Measurements from ENCODE around the gene HOXD11. TPM values are rescaled to one million over a fixed set of nuclear protein-coding genes. Genes with fewer than 3 reads are reported as not detected.
A peak's percentile ranks its signal among the peaks of the same experiment; 100 is the strongest.

The HOXD11 gene
- total and polyA plus RNA-seq, 2 experiments from 2014 or later = not detected

DNA sequence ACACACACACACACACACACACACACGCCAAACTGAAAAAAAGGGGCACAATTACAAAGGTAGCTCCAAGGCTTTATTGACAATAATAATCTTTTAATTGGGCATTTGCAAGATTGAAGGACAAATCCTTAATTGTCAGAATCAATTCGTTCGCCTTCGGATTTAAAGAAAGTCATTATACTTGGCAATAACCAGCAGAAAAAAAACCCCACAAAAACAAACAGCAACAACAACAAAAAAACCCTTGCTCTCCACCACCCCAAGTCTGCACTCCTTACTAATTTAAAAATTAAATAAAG lies 20.6 kb downstream of the HOXD11 start:
- Histone ChIP-seq H3K4me1 (ENCODE audit: insufficient read depth) (peaks cover 11% of the 10 kb centered on the region), H3K9me2 (ENCODE audit: insufficient read depth) (no peaks in the 10 kb centered on the region), H3K79me2 (replicated peaks; ENCODE audit: insufficient read depth) (no peaks in the 10 kb centered on the region), H3K4me3 (no peak overlapping the region), H3K27me3 (ENCODE audit: insufficient read depth) (peaks cover 100% of the 10 kb centered on the region), H3K27ac (ENCODE audit: low read depth) (no peak overlapping the region), H3F3A (replicated peaks; ENCODE audit: low read depth) (peaks cover 55% of the 10 kb centered on the region; the same call in 1 of the 2 replicates), H3K4me2 (peak overlapping the region; percentile 75; the same call in 1 of the 2 replicates), H4K20me1 (replicated peaks; ENCODE audit: insufficient read depth) (peaks cover 40% of the 10 kb centered on the region), H3K36me3 (ENCODE audit: insufficient read depth) (no peaks in the 10 kb centered on the region), H2AFZ (no peak overlapping the region)
- Mint-ChIP-seq H3K4me3 (no peak overlapping the region), H3K9me3 (peaks cover 15% of the 10 kb centered on the region; the same call in 2 of the 3 replicates), H3K27me3 (ENCODE audit: insufficient read depth, low read depth, poor library complexity) (peaks cover 95% of the 10 kb centered on the region), H3K4me1 (peaks cover 29% of the 10 kb centered on the region), H3K36me3 (ENCODE audit: low read depth) (no peaks in the 10 kb centered on the region), H3K27ac (no peak overlapping the region)
- ATAC-seq (no peak), DNase-seq (ENCODE audit: low spot score) (no peak)
- TF ChIP-seq REST (IDR thresholded peaks at IDR 0.05; ENCODE audit: unreplicated experiment) = no peak
- TF ChIP-seq JUNB (IDR thresholded peaks at IDR 0.05; ENCODE audit: unreplicated experiment) = no peak
- no peak for TF ChIP-seq EZH2 (IDR thresholded peaks at IDR 0.05; ENCODE audit: low read depth, unreplicated experiment)
- TF ChIP-seq ZNF114 (CRISPR knock-in tag; IDR thresholded peaks at IDR 0.05) = no peak
- no peak for TF ChIP-seq NANOG (IDR thresholded peaks at IDR 0.05; ENCODE audit: borderline replicate concordance)
- TF ChIP-seq, protein P1, sequence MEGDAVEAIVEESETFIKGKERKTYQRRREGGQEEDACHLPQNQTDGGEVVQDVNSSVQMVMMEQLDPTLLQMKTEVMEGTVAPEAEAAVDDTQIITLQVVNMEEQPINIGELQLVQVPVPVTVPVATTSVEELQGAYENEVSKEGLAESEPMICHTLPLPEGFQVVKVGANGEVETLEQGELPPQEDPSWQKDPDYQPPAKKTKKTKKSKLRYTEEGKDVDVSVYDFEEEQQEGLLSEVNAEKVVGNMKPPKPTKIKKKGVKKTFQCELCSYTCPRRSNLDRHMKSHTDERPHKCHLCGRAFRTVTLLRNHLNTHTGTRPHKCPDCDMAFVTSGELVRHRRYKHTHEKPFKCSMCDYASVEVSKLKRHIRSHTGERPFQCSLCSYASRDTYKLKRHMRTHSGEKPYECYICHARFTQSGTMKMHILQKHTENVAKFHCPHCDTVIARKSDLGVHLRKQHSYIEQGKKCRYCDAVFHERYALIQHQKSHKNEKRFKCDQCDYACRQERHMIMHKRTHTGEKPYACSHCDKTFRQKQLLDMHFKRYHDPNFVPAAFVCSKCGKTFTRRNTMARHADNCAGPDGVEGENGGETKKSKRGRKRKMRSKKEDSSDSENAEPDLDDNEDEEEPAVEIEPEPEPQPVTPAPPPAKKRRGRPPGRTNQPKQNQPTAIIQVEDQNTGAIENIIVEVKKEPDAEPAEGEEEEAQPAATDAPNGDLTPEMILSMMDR (conservative IDR thresholded peaks at IDR 0.05; ENCODE audit: low read depth in 2 of 2) = no peak
- no peak for TF ChIP-seq ZNF462 (CRISPR knock-in tag; IDR thresholded peaks at IDR 0.05)
- no peak for TF ChIP-seq CREB1 (CRISPR knock-in tag; IDR thresholded peaks at IDR 0.05; ENCODE audit: low read depth)
- no peak for TF ChIP-seq EZH2phosphoT487 (IDR thresholded peaks at IDR 0.05; ENCODE audit: unreplicated experiment)
- no peak for TF ChIP-seq STAT1 (IDR thresholded peaks at IDR 0.05; ENCODE audit: unreplicated experiment)
- TF ChIP-seq, protein P2, sequence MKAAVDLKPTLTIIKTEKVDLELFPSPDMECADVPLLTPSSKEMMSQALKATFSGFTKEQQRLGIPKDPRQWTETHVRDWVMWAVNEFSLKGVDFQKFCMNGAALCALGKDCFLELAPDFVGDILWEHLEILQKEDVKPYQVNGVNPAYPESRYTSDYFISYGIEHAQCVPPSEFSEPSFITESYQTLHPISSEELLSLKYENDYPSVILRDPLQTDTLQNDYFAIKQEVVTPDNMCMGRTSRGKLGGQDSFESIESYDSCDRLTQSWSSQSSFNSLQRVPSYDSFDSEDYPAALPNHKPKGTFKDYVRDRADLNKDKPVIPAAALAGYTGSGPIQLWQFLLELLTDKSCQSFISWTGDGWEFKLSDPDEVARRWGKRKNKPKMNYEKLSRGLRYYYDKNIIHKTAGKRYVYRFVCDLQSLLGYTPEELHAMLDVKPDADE (IDR thresholded peaks at IDR 0.05) = no peak
- TF ChIP-seq ZNF331 (CRISPR knock-in tag; IDR thresholded peaks at IDR 0.05; ENCODE audit: low read depth) = no peak
- no peak for TF ChIP-seq POLR2AphosphoS5 (IDR thresholded peaks at IDR 0.05; ENCODE audit: low read depth)
